Lung (tissue), 12 donors: ENCODE data around the gene AKT2. TPM values are rescaled to one million over a fixed set of nuclear protein-coding genes. Genes with fewer than 3 reads are reported as not detected.

Source experiments
- ATAC-seq: fragments of 200-7000 bp; cut with Tn5 transposase; one replicate; pipeline ENCODE4 v1.9.1; 2020; ENCODE audit warnings: moderate number of reproducible peaks; ENCODE audit not compliant: insufficient read depth, low FRiP score
- DNase-seq, 3 donors: peaks; one replicate each; pipeline ENCODE4 v3.0.0-alpha.2; 2013 to 2017
- H3K27ac ChIP-seq, 2 donors: one replicate each; pipeline ENCODE4 v1.5.1; 2013; ENCODE audit warnings: mild to moderate bottlenecking in 2 of 2, moderate library complexity in 2 of 2, control low read depth in 1 of 2, inconsistent platforms in 1 of 2, low read depth in 1 of 2, low read length in 1 of 2
- H3K27me3 ChIP-seq, 3 donors: one replicate each; pipeline ENCODE4 v1.5.1; 2013; ENCODE audit warnings: low read length in 2 of 3; ENCODE audit not compliant: control insufficient read depth in 3 of 3, insufficient read depth in 3 of 3
- H3K36me3 ChIP-seq, 4 donors: one replicate each; pipeline ENCODE4 v1.5.1; 2013; ENCODE audit warnings: low read length in 4 of 4, mild to moderate bottlenecking in 1 of 4, moderate library complexity in 1 of 4; ENCODE audit not compliant: control insufficient read depth in 4 of 4, insufficient read depth in 4 of 4
- H3K4me1 ChIP-seq, 5 donors: one replicate each; pipeline ENCODE4 v1.5.1; 2013; ENCODE audit warnings: low read length in 5 of 5, mild to moderate bottlenecking in 2 of 5, moderate library complexity in 1 of 5; ENCODE audit not compliant: control insufficient read depth in 5 of 5, insufficient read depth in 5 of 5
- H3K4me3 ChIP-seq: one replicate; pipeline ENCODE4 v1.5.1; 2013; ENCODE audit warnings: mild to moderate bottlenecking, control low read depth, moderate library complexity
- H3K9ac ChIP-seq, 2 donors: one replicate each; pipeline ENCODE4 v1.5.1; 2013; ENCODE audit warnings: low read length in 2 of 2, control low read depth in 1 of 2; ENCODE audit not compliant: insufficient read depth in 1 of 2
- H3K9me3 ChIP-seq, 4 donors: one replicate each; pipeline ENCODE4 v1.5.1; 2013; ENCODE audit warnings: low read length in 3 of 4, mild to moderate bottlenecking in 1 of 4, moderate library complexity in 1 of 4; ENCODE audit not compliant: control insufficient read depth in 4 of 4, insufficient read depth in 3 of 4
- WGBS, 2 donors: extraction: QIAGEN DNeasy Blood & Tissue Kit; methylation state at CpG; one replicate each; pipeline ENCODE4 v1.1.7; 2013; 5-methylcytosine and 5-hydroxymethylcytosine counted together
- polyA plus RNA-seq, 2 donors: library from polyadenylated mRNA; stranded (reverse); fragments of 200-250 nt; gene quantifications; one replicate each; pipeline ENCODE4 v1.2.1, GENCODE V29; 2013
- total RNA-seq, 2 donors: library from RNA; depleted of rRNA in 1 of 2; stranded (reverse); fragments of >200 nt in 1 of 2; gene quantifications; one replicate each; pipeline ENCODE4 v1.2.1, GENCODE V29; 2014 to 2021
- TF ChIP-seq, protein P1 (sequence below): IDR thresholded peaks from 2 replicates; pipeline ENCODE4 v1.5.1; 2012; ENCODE audit warnings: mild to moderate bottlenecking; ENCODE audit errors: control extremely low read depth, extremely low read depth
- donor health status: control.
- donor health status: control.
- donor health status: Bipolar disorder and iron deficiency.
- donor health status: healthy.
- donor health status: DM: yes; HTN: yes; CAD: no.

AKT2 gene
- total and polyA plus RNA-seq, 4 donors = 62.3 to 138 (median 93.1) TPM

DNA sequence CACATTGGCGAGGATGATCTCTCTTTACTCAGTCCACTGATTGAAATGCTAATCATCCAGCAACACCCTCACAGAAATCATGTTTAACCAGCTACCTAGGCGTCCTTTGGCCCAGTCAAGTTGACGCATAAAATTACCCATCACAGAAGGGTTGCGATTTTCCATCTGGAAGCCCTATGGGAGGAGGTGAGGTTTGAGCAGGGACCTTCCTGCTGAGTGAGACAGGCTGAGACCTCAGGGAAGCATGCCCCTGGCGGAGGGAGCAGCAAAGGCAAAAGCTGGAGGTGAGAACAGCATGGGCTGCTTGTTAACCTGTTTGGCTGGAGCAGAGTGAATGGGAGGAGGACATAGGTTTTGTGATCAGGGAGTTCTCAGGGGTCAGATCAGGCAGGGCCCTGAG lies 74.3 kb downstream of the AKT2 start:
- Histone ChIP-seq H3K4me3 (no peak overlapping the region), H3K9me3 (no peaks in the 10 kb centered on the region), H3K27ac (no peak overlapping the region), H3K9ac (no peak overlapping the region), H3K27me3 (peaks cover 0 to under 1% (median 0%) of the 10 kb centered on the region in 3 donors), H3K4me1 (peaks cover 0 to 8% (median 0%) of the 10 kb centered on the region in 5 donors), H3K36me3 (peaks cover 0 to 13% (median 2%) of the 10 kb centered on the region in 4 donors)
- WGBS, 2 donors = 95 to 99% methylated on average over 5 of the region's 5 CpGs
- TF ChIP-seq, protein P1, sequence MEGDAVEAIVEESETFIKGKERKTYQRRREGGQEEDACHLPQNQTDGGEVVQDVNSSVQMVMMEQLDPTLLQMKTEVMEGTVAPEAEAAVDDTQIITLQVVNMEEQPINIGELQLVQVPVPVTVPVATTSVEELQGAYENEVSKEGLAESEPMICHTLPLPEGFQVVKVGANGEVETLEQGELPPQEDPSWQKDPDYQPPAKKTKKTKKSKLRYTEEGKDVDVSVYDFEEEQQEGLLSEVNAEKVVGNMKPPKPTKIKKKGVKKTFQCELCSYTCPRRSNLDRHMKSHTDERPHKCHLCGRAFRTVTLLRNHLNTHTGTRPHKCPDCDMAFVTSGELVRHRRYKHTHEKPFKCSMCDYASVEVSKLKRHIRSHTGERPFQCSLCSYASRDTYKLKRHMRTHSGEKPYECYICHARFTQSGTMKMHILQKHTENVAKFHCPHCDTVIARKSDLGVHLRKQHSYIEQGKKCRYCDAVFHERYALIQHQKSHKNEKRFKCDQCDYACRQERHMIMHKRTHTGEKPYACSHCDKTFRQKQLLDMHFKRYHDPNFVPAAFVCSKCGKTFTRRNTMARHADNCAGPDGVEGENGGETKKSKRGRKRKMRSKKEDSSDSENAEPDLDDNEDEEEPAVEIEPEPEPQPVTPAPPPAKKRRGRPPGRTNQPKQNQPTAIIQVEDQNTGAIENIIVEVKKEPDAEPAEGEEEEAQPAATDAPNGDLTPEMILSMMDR = no peak
- ATAC-seq (no peak), DNase-seq (no peak)

DNA sequence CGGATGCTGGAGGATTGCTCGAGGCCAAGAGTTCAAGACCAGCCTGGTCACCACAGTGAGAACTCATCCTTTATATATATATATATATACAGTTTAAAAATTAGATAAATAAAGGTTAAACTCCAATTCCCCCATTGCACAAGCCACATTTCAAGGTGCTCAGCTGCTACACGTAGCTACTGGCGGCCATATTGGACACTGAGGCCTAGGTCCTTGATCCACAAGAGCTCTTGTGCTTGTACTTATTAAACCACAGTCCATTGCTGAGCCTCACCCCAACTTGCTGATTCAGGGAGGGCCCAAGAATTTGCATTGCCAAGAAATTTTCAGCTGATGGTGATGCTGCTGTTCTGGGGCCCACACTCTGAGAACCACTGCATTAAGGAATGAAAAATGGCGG lies 76.5 kb downstream of the AKT2 start:
- Histone ChIP-seq H3K27ac (no peak overlapping the region), H3K9ac (no peak overlapping the region), H3K27me3 (no peaks in the 10 kb centered on the region), H3K4me1 (peaks cover 0 to 8% (median 0%) of the 10 kb centered on the region in 5 donors), H3K9me3 (peaks cover 0 to 5% (median 0%) of the 10 kb centered on the region in 4 donors), H3K36me3 (peaks cover 0 to 30% (median 9%) of the 10 kb centered on the region in 4 donors), H3K4me3 (no peak overlapping the region)
- ATAC-seq (no peak), DNase-seq (no peak)
- TF ChIP-seq, protein P1 = no peak
- 92% methylated on average over 5 of the region's 5 CpGs for WGBS, 2 donors

DNA sequence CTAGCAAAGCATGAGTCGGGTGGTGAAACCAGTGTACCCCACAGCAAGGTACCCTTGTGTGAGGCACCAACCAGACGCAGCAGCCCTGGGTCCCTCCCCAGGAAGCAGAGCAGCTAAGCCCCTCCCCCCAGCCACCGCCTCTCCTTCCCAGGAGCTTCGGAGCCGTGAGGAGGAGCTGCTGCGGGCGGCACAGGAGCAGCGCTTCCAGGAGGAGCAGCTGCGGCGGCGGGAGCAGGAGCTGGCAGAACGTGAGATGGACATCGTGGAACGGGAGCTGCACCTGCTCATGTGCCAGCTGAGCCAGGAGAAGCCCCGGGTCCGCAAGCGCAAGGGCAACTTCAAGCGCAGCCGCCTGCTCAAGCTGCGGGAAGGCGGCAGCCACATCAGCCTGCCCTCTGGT lies 79.4 kb downstream of the AKT2 start:
- no peak overlapping the region for H3K9ac ChIP-seq
- no peak overlapping the region for H3K4me3 ChIP-seq
- DNase-seq = no peak
- no peak for ATAC-seq
- 94 to 97% methylated on average over 19 to 21 of the region's 21 CpGs for WGBS, 2 donors
- peaks cover 3 to 26% (median 12%) of the 10 kb centered on the region in 4 donors for H3K36me3 ChIP-seq
- H3K4me1 ChIP-seq = peaks cover 0 to 8% (median 0%) of the 10 kb centered on the region in 5 donors
- H3K27me3 ChIP-seq = no peaks in the 10 kb centered on the region
- H3K9me3 ChIP-seq = peaks cover 0 to 5% (median 0%) of the 10 kb centered on the region in 4 donors
- H3K27ac ChIP-seq = no peak overlapping the region
- TF ChIP-seq, protein P1 = no peak

DNA sequence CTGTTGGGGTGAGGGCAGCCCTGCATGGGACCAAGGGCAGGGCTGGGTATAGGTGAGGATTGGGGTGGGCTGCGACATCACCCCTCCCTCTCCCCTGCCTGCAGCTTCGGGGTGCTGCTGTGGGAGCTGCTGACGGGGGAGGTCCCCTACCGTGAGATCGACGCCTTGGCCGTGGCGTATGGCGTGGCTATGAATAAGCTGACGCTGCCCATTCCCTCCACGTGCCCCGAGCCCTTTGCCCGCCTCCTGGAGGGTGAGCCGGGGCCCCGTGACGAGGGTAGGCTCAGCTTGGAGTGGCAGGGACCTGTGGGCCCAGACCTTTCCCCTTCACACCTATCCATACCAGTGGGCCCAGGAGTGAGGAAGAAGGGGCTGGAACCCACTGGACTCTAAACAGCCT lies 80.8 kb downstream of the AKT2 start:
- no peak for DNase-seq
- Histone ChIP-seq H3K4me1 (peaks cover 0 to 8% (median 0%) of the 10 kb centered on the region in 5 donors), H3K27me3 (no peaks in the 10 kb centered on the region), H3K9ac (no peak overlapping the region), H3K4me3 (no peak overlapping the region), H3K27ac (no peak overlapping the region), H3K36me3 (peaks cover 3 to 24% (median 12%) of the 10 kb centered on the region in 4 donors), H3K9me3 (peaks cover 0 to 5% (median 0%) of the 10 kb centered on the region in 4 donors)
- TF ChIP-seq, protein P1 = no peak
- no peak for ATAC-seq
- WGBS, 2 donors = 97 to 98% methylated on average over 16 of the region's 16 CpGs
